H1 (cell line): ENCODE data around the gene MYO5A.

Experiments used
- CTCF ChIP-seq, 3 experiments: IDR thresholded peaks; 1 replicate in 2 of 3; 2 replicates in 1 of 3; pipeline versions ENCODE4 v1.5.1 to v1.6.1; 2011; ENCODE audit warnings: low read length in 3 of 3, mild to moderate bottlenecking in 3 of 3, inconsistent platforms in 2 of 3, low read depth in 1 of 3, moderate library complexity in 1 of 3; ENCODE audit not compliant: insufficient read depth in 1 of 3; ENCODE audit errors: control extremely low read depth in 1 of 3
- E2F6 ChIP-seq: IDR thresholded peaks from 2 replicates; pipeline ENCODE4 v1.6.1; 2012; ENCODE audit warnings: inconsistent platforms
- EP300 ChIP-seq, 2 experiments: IDR thresholded peaks; 1 replicate in 1 of 2; 2 replicates in 1 of 2; pipeline ENCODE4 v1.6.1; 2011 to 2012; ENCODE audit warnings: low read depth in 2 of 2, low read length in 2 of 2, mild to moderate bottlenecking in 2 of 2, borderline replicate concordance in 1 of 2, inconsistent platforms in 1 of 2, moderate library complexity in 1 of 2
- EZH2 ChIP-seq: fragments of 200-600 bp; sonication (generic); IDR thresholded peaks from 2 replicates; pipeline ENCODE4 v1.7.1; 2012; ENCODE audit warnings: low read depth, mild to moderate bottlenecking, moderate library complexity, low read length, inconsistent platforms; ENCODE audit not compliant: severe bottlenecking
- GTF2F1 ChIP-seq: IDR thresholded peaks from 2 replicates; pipeline ENCODE4 v1.6.1; 2012; ENCODE audit warnings: low read depth, low read length, improper control_type of control experiment, borderline replicate concordance
- POLR2A ChIP-seq, 2 experiments: IDR thresholded peaks; 1 replicate in 1 of 2; 2 replicates in 1 of 2; pipeline ENCODE4 v1.6.1; 2011; ENCODE audit warnings: low read depth in 2 of 2, low read length in 2 of 2, mild to moderate bottlenecking in 2 of 2; ENCODE audit errors: control extremely low read depth in 1 of 2
- SAP30 ChIP-seq: fragments of 300-600 bp; sonication (generic); IDR thresholded peaks from 2 replicates; pipeline ENCODE4 v1.7.1; 2012; ENCODE audit warnings: low read length, moderate library complexity, mild to moderate bottlenecking, inconsistent platforms; ENCODE audit not compliant: insufficient read depth, insufficient replicate concordance
- SRF ChIP-seq: IDR thresholded peaks from 2 replicates; pipeline ENCODE4 v1.6.1; 2011; ENCODE audit warnings: mild to moderate bottlenecking, low read depth, low read length, moderate library complexity

GRCh38 chr15:52331490-52332240 lies 197.0 kb downstream of the MYO5A start:
- TF ChIP-seq EZH2 (no peak), GTF2F1 (no peak), POLR2A (IDR thresholded peaks at IDR 0.05; ENCODE audit: control extremely low read depth in 1 of 2, low read depth in 2 of 2, low read length in 2 of 2) (no peak), SAP30 (no peak), E2F6 (no peak), CTCF (IDR thresholded peaks at IDR 0.05; ENCODE audit: control extremely low read depth in 1 of 3, insufficient read depth in 1 of 3, low read depth in 1 of 3, low read length in 3 of 3) (peak in 2 of 3 experiments; percentile 34 to 54; a peak in 2 of 4 replicates), SRF (no peak), EP300 (IDR thresholded peaks at IDR 0.05; ENCODE audit: borderline replicate concordance in 1 of 2, low read depth in 2 of 2, low read length in 2 of 2) (no peak)
